HG03097 (cell line): ENCODE measurements around the gene CHAC1.

Experiments used
- ATAC-seq: cut with Tn5 transposase; IDR thresholded peaks from one replicate; pipeline ENCODE4 v1.9.1; 2021; ENCODE audit not compliant: unreplicated experiment, low FRiP score

CHAC1 gene

DNA sequence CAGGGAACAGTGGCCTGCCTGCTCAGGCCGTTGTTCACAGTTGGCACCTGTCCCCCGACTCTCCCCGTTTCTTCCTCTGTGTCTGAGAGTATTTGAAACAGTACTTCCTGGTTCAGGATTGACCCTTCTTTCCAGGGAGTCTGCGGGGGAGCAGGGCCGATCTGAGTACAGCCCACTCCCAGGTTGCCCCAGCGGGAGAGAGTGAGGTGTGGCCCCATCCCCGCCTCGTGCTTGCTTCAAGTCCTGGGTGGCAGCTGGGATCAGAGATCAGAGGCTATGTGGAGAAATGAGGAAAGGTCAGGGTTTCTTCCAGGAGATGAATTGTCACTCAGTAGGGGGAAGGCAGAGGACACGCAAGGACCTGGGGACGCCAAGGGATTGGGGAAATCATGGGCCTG lies 30.7 kb upstream of the CHAC1 start:
- no peak for ATAC-seq

DNA sequence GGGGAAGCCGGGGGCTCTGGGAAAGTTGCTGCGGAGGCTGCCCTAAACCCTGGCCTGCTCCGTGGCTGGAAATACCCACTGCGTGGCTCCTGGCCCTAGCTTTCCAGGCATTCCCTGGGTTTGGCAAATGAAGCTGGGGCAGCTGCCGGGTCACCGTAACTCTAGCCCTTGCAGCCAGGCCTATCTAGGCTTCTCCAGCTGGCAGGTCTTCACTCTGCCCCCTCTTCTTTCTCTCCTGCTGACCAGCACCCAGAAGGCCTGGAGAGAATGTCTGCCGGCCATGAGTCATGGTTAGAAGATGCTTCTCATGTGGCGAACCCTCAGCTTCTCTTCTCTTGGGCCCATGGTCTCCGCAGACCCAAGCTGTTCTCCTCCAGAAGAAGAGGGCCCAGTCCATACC lies 29.7 kb upstream of the CHAC1 start:
- no peak for ATAC-seq

DNA sequence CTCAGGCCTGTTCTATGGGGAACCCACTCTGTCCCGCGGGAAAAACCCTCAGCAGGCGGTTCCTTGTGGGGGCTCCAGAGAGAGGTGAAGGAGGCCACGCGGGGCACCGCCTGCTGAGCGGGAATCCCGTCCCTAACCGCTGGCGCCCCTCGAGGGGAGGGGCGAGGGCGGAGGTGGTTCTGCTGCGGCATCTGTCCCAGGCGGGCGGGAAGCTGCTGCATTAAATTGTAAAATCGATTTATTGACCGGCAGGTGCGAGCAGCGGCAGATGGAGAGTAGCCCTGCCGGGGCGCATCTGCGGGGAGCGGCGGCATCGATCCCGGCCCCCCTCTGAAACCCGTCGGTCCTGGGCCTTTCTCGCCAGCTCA lies 27.8 kb upstream of the CHAC1 start:
- no peak for ATAC-seq

DNA sequence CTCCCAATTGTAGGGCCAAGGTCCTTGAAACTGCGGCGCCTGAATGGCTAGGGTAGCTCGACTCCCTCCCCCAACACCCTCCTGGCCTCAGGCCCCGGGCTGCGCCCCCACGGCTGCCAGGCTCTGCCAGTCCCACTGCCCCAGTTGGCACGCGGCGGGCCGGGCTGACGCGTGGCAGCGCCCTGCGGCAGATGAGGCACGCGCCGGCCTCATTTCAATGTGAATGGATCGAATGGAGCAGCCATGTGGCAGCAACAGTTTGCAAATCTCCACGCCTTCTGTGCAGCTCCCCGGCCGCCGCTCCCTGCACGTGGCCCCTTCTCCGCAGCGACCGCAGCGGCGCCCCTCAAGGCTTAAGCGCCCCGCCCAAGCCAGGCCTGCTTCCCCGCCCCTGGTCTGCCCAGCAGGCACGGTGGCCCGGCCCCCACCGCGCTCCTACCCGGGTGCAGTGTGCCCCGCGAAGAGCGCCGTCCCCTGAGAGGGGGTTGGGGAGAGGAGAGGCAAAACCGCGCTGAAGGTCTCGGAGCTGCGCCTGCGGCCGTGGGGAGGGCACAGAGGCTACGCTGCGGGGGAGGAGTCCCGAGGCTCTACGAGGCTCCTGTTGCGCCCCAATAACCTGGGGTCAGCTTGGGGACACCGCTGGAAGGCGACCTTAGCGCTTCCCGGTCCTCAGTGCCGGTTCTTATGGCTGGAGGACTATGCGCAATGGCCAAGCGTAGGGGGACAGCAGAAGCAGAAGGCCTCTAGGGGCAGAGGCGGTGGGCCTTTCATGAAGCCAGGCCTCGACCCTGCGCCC lies 27.2 kb upstream of the CHAC1 start:
- ATAC-seq, result no peak

DNA sequence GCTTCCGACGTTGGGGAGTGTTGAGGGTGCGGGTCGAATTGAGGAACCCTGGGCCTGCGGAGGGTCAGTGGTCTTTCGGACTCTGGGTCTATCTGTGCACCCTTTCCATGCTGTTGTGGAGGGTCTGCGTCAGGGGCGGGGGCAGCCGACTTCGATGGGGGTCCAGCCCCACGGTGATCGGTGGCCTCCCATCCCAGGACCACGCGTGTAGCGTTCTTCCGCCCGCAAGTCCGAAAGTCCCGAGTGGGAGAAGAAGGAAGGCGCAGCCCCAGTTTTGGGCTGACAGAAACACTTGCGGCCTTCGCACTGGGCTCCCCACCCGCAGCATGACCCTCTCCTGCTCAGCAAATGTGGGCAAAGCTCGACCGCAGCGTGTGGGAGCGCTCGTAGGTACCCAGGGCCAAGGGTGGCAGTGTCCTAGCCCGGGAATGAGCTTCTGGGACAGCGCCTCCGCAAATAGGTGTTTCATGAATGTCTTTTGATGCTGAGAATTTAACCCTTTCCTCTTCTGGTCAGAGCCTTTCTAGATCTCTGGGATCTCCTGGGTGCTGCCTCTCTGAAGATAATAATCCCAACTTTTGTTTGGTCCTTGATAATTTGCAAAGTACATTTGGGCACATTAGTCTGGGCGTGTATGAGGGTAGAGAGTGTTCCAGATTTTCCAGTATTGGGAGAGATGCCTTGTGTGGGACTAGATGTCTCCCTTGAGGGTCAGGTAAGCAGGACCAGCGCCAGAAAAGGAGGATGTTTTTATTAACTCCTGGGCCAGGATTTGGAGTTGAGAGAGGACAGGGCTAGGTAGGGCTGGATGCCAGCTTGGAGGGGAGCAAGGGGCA lies 26.4 kb upstream of the CHAC1 start:
- no peak for ATAC-seq

DNA sequence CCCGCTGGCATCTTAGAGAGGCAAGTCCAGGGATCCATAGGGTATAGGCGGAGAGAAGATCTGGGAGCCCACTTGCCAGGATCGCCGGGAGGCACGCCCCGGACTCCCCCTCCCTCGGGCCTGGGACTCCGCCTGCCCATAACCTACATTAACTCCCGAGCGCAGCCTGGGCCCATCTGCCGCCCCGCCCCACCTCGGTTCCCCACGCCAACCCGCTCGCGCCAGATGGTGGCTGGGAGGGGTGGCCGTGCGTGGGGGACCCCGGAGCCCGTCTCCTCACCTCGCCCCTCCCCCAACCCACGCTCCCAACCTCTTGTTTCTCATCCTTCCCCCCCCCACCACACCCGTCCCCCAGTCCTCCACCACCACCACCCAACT lies 25.8 kb upstream of the CHAC1 start:
- ATAC-seq, result no peak

DNA sequence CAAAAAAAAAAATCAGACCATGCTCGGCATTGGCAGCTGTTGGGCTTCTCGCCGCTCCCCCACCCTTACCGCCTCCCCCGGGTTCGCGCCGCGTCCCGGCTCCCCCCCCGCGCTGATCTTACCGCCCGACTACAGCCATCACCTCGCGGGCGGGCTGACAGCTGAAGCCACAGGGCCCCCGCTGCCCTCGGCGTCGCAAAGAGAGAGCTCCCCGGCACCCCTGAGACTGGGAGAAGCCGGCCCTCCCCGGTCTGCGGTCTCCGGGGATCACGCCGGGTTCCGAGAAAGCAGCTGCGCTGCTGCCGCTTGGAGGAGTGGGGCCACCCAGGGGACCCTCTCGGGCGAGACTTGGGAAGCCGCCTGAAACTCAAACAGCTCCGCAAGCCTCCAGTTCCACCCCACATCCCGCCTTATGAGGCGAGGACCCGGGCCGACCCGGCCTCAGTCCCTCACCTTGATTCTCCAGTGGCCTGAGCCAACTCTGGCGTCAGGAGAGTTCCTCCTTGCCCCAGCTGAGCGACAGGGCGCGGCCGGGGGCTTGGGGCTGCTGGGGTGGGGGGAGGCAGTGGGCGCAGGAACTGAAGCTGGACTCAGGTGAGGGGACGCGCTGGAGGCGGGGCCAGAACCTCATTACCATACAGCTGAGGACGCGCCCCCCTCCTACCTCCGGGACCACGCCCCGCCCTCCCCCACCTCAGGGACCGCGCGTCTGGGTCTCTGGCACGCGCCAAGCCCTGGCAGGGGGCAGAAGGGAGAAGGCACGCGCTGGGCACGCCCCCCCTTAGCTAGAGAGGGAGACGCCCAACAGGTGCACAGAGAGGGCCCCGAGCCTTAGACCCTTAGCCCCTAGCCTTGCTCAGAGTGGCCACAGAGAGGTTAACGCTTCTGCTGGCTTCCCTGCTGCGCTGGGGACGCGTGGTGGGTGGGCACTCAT lies 25.1 kb upstream of the CHAC1 start:
- no peak for ATAC-seq

DNA sequence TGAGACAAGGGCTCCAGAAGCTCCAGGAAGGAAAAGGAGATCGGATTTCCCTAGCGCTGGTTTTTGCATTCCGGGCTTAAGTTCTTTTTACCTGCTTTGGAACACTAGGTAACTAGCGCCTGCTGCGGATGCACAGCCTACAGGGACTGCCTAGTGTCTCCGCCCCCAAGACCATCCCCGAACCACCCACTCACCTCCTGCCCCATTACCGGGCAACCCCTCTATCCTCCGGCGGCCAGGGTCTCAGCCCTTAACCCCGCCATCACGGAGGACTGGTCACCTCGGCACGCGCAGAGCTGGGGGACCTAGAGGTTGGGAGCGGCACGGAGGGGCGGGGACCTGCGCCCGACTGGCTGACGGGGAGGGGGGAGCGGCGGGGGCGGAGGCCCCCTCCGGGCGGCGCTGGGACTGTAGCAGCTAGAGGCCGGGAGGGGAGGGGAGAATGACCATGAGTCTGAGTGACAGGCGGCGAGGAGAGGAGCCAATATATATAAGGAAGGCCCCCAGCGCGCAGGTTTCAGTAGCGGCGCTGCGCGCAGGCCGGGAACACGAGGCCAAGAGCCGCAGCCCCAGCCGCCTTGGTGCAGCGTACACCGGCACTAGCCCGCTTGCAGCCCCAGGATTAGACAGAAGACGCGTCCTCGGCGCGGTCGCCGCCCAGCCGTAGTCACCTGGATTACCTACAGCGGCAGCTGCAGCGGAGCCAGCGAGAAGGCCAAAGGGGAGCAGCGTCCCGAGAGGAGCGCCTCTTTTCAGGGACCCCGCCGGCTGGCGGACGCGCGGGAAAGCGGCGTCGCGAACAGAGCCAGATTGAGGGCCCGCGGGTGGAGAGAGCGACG lies 24.2 kb upstream of the CHAC1 start, which contains the start of gene DLL4:
DLL4 (plus strand) TSS at position 520 of the 839 bp plus-strand sequence. CDS start 329 bp downstream, outside the sequence.
- peak; percentile 36 for ATAC-seq

DNA sequence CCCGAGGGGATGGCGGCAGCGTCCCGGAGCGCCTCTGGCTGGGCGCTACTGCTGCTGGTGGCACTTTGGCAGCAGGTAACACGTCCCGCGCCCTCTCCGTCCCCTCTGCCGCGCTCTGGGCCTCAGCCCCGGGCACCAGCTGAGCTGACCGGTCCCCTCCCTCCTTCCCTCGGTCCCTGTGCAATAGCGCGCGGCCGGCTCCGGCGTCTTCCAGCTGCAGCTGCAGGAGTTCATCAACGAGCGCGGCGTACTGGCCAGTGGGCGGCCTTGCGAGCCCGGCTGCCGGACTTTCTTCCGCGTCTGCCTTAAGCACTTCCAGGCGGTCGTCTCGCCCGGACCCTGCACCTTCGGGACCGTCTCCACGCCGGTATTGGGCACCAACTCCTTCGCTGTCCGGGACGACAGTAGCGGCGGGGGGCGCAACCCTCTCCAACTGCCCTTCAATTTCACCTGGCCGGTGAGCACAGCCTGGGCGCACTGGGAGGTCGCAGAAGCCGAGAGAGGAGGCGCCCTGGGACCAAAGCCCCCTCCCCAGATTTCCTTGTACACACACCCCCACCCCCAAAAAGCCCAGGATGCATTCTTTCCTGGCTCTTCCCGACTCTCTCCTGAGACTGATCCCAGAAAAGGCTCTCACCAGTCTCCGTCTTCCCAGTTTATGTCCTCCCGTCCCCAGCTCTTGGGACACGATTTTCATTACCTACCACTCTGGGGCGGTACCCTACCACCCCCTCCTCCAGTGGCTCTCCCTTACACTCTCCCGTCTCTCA lies 23.4 kb upstream of the CHAC1 start:
- ATAC-seq, result no peak

DNA sequence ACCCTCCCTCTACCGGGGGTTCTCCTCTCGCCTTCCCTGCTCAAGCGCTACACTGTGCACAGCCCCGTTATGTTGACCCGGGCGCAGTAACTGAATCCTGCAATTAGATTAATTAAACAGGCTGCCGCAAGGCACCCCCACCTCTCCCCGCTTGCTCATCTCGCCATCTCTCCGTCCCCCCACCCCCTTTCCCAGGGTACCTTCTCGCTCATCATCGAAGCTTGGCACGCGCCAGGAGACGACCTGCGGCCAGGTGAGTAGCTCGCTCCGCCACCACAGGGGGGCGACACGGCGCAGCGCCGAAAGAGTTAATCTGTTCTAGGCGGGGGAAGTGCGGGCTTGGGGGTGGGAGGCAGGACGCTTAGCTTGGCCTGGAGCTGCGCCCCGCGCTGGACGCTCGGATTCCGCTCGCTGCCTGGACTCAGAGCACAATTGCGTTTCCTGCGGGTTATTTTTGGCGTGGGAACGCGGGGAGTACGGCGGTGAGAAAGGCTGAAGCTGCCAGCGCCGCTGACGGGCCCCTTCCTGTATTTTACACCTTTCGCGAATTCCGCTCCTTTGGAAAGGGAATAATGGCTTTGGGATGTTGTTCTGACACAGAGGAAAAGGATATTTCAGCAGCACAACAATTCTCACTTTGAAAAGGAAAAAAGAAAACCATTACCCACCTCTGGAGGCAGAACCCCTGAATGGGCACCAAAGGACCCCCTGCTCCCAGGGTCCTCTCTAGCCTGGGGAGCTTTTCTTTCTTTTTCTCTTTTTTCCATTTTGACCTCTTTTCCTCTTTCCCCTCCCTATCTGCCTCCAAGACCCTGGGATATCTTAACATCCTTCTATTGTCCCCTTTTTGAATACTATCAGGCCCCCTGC lies 22.6 kb upstream of the CHAC1 start:
- no peak for ATAC-seq

DNA sequence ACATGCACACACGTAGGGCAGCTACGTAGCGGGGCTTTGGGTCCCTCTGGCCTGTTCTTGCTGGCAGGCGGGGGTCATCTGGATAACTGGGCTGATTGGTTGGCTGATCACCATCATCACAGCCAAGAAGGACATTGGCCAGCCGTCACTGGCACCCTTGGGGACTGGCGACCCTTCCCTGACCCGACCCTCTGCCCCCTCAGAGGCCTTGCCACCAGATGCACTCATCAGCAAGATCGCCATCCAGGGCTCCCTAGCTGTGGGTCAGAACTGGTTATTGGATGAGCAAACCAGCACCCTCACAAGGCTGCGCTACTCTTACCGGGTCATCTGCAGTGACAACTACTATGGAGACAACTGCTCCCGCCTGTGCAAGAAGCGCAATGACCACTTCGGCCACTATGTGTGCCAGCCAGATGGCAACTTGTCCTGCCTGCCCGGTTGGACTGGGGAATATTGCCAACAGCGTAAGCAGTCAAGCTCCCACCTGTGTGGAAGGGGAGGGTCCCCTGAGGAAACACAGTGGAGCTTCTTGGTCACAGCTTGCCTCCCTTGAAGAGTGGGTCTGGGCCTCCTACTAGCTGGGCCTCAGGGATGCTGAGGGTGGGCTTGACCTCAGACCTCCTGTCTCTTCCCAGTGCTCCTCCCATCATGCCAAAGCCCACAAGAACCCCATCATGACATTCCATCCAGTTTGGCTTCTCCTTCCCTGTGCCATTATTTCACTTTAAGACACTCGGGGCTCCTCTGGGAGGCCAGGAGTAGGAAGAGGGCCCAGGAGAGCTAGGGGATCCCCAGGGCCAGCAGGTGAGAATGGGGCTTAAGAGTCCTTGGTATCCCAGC lies 21.8 kb upstream of the CHAC1 start:
- no peak for ATAC-seq

DNA sequence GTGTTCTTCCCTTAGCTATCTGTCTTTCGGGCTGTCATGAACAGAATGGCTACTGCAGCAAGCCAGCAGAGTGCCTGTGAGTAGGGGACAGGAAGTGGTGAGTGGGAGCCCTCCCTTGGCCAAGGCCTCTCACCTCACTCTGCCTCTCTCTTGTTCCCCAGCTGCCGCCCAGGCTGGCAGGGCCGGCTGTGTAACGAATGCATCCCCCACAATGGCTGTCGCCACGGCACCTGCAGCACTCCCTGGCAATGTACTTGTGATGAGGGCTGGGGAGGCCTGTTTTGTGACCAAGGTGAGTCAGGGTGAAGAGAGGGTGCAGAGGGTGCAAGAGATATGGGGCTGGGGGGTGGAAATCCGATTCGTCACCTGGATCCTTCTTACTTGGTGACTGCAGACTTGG lies 21.1 kb upstream of the CHAC1 start:
- ATAC-seq, result peak; percentile 30

DNA sequence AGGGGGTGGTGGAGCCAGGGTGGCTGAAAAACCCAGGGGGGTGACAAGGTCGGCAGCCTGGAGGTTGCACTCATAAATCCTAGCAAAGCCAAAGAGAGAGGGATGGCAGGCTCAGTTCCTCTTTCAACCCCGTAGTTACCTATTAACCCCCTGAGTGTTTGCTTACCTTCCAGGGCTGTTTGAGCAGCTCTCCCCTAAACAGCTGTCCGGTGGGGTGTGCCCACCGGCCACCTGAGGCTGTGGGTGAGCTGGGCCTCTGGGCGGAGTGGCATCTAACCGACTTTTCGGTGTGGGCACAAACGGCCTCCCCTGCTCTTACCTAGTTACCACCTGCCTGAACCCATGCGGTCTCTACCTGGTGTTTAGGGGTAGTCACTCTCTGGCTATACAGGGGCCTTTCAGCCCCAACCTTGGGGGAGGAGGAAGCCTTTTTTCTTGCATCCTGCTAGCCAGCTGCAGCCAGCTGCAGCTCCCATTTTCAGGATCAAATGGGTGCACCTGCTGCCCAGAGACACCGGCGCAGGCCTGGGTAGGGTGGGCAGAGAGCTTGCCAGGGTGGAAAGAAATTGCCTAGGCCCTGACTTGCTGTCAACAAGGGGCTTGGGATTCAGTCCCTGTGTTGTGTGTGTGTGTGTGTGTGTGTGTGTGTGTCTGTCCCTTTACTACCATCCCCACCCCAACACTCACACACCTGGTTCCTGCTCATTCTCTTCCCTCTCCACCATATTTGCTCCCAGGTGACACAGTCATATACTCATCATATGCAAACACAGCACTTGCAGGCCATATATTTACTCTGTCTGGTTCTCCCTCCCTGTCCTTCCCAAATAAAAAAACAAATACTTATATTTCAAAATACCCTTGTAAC lies 20.4 kb upstream of the CHAC1 start:
- no peak for ATAC-seq

DNA sequence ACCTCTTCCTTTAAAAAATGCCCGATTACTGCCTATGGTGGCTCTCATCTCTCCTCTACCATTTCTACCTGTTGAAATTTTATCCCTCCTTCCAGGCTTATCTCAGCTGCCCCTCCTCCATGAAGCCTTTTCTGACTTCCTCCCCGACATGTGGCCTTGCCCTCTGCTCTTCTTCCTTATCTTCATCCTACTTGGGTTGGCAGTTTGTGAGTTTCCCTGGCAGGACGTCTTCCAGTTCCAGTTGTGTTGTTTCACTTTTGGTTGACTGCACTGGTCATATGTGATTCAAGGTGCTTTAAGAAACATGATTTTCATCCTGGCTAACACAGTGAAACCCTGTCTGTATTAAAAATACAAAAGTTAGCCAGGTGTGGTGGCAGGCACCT lies 19.8 kb upstream of the CHAC1 start:
- ATAC-seq, result no peak

DNA sequence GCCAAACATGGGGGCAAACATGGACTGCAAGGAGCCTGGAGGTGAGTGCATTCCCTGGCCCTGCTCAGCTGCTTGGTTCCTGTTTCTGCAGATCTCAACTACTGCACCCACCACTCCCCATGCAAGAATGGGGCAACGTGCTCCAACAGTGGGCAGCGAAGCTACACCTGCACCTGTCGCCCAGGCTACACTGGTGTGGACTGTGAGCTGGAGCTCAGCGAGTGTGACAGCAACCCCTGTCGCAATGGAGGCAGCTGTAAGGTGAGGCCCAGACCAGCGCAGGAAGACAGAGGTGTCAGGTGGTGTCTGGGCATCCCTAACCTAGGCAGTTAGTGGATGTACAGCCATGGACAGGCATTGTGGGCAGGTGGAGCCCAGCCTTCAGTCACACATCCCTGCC lies 18.8 kb upstream of the CHAC1 start:
- ATAC-seq, result no peak

DNA sequence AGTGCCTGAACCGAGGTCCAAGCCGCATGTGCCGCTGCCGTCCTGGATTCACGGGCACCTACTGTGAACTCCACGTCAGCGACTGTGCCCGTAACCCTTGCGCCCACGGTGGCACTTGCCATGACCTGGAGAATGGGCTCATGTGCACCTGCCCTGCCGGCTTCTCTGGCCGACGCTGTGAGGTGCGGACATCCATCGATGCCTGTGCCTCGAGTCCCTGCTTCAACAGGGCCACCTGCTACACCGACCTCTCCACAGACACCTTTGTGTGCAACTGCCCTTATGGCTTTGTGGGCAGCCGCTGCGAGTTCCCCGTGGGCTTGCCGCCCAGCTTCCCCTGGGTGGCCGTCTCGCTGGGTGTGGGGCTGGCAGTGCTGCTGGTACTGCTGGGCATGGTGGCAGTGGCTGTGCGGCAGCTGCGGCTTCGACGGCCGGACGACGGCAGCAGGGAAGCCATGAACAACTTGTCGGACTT lies 17.0 kb upstream of the CHAC1 start:
- no peak for ATAC-seq
